NCI-H2107 treated with DMSO at 0.1 percent for 48 hours (cell line): ENCODE results near the gene WDR44.
"Not testable (repeated sequence)": the region's sequence is repeated elsewhere in the genome, so short reads cannot be mapped to it uniquely, and the experiment has no call there.

Experiments
- DNase-seq: peaks from one replicate; lab custom pipeline; 2025; ENCODE audit not compliant: unreplicated experiment; lab: John Stamatoyannopoulos, UW

The WDR44 gene

GRCh38 chrX:118475903-118476302 lies 130.0 kb downstream of the WDR44 start:
- DNase-seq: no peak

- DNase-seq: no peak
These were observed 134.3 kb downstream of the WDR44 start for GRCh38 chrX:118480172-118480571.

- DNase-seq: not testable (repeated sequence)
These were observed 136.5 kb downstream of the WDR44 start for GRCh38 chrX:118482384-118482783.

GRCh38 chrX:118484216-118484903 lies 138.5 kb downstream of the WDR44 start:
- no peak for DNase-seq

- DNase-seq: not testable (repeated sequence)
These were observed 140.8 kb downstream of the WDR44 start for GRCh38 chrX:118486693-118487092.

- no peak for DNase-seq
These were observed 147.1 kb downstream of the WDR44 start for GRCh38 chrX:118493016-118493415.

- no peak for DNase-seq
These were observed 147.9 kb downstream of the WDR44 start for GRCh38 chrX:118493653-118494297.

GRCh38 chrX:118495061-118495921 lies 149.4 kb downstream of the WDR44 start, which contains the start of gene DOCK11:
Gene DOCK11, plus strand, starts transcription at chrX:118495815. Its CDS starts 157 bp downstream, at chrX:118495972.
- DNase-seq: no peak

GRCh38 chrX:118495958-118496762 lies 150.3 kb downstream of the WDR44 start:
- DNase-seq: no peak

GRCh38 chrX:118496763-118497079 lies 150.8 kb downstream of the WDR44 start:
- no peak for DNase-seq

GRCh38 chrX:118497180-118497818 lies 151.4 kb downstream of the WDR44 start:
- no peak for DNase-seq

GRCh38 chrX:118498351-118498750 lies 152.4 kb downstream of the WDR44 start:
- DNase-seq: no peak

- no peak for DNase-seq
These were observed 152.8 kb downstream of the WDR44 start for GRCh38 chrX:118498755-118499154.

- DNase-seq: peak; percentile 73
These were observed 153.4 kb downstream of the WDR44 start for GRCh38 chrX:118499295-118499694.
